ENCODE data around the gene METTL27.
"Not testable (repeated sequence)": the region's sequence is repeated elsewhere in the genome, so short reads cannot be mapped to it uniquely, and the experiment has no call there.

METTL27 gene

GRCh38 chr7:73839290-73839689 lies 3.0 kb downstream of the METTL27 start:
- DNase-seq (ENCODE audit: low read depth), result no peak

- DNase-seq (ENCODE audit: low read depth), result no peak
Observed at GRCh38 chr7:73838642-73839041, 3.7 kb downstream of the METTL27 start.

GRCh38 chr7:73837167-73837566 lies 5.1 kb downstream of the METTL27 start:
- not testable (repeated sequence) for DNase-seq (ENCODE audit: low read depth)

GRCh38 chr7:73834626-73835191 lies 7.6 kb downstream of the METTL27 start:
- no peak for DNase-seq (ENCODE audit: low read depth)

- DNase-seq (ENCODE audit: low read depth), result no peak
Observed at GRCh38 chr7:73833251-73833919, 8.9 kb downstream of the METTL27 start.

GRCh38 chr7:73832806-73833205 lies 9.5 kb downstream of the METTL27 start:
- no peak for DNase-seq (ENCODE audit: low read depth)

- no peak for DNase-seq (ENCODE audit: low read depth)
Observed at GRCh38 chr7:73831834-73832651, 10.3 kb downstream of the METTL27 start.

GRCh38 chr7:73831584-73831833 lies 10.8 kb downstream of the METTL27 start:
- DNase-seq (ENCODE audit: low read depth), result no peak

GRCh38 chr7:73830681-73831583 lies 11.4 kb downstream of the METTL27 start, which contains the start of gene CLDN4:
TSS of gene CLDN4 (plus strand) at chr7:73830996. CDS start at chr7:73831202, 206 bp downstream.
- DNase-seq (ENCODE audit: low read depth), result no peak

- no peak for DNase-seq (ENCODE audit: low read depth)
Observed at GRCh38 chr7:73829921-73830680, 12.2 kb downstream of the METTL27 start.

- DNase-seq (ENCODE audit: low read depth), result no peak
Observed at GRCh38 chr7:73829505-73829904, 12.8 kb downstream of the METTL27 start.

- no peak for DNase-seq (ENCODE audit: low read depth)
Observed at GRCh38 chr7:73828972-73829371, 13.3 kb downstream of the METTL27 start.

- DNase-seq (ENCODE audit: low read depth), result no peak
Observed at GRCh38 chr7:73828107-73828803, 14.1 kb downstream of the METTL27 start.

GRCh38 chr7:73827567-73828106 lies 14.7 kb downstream of the METTL27 start:
- no peak for DNase-seq (ENCODE audit: low read depth)

GRCh38 chr7:73824986-73825385 lies 17.3 kb downstream of the METTL27 start:
- DNase-seq (ENCODE audit: low read depth), result no peak

GRCh38 chr7:73823873-73824592 lies 18.3 kb downstream of the METTL27 start:
- DNase-seq (ENCODE audit: low read depth), result no peak

GRCh38 chr7:73823257-73823656 lies 19.1 kb downstream of the METTL27 start:
- DNase-seq (ENCODE audit: low read depth), result no peak

GRCh38 chr7:73822319-73823173 lies 19.8 kb downstream of the METTL27 start:
- no peak for DNase-seq (ENCODE audit: low read depth)
